T-cell (primary cell): ENCODE data around the gene UGCG. TPM values are rescaled to one million over a fixed set of nuclear protein-coding genes. Genes with fewer than 3 reads are reported as not detected.
A peak's percentile ranks its signal among the peaks of the same experiment; 100 is the strongest.

ENCODE experiments used
- ATAC-seq, 4 experiments: fragments of 200-7000 bp in 3 of 4; fragments of 150-1000 bp in 1 of 4; cut with Tn5 transposase; replicated peaks in 1 of 4; 1 replicate in 3 of 4; 2 replicates in 1 of 4; pipeline ENCODE4 v1.10.0; 2021; ENCODE audit warnings: moderate library complexity in 3 of 4, mild to moderate bottlenecking in 2 of 4, moderate number of reproducible peaks in 1 of 4
- CTCF ChIA-PET, 2 donors: fragments of 300-600 bp; sonication (Branson Sonifier 250); formaldehyde crosslinking; loops; one replicate each; lab custom pipeline; 2022; ENCODE audit warnings: antibody characterized with exemption in 2 of 2; lab: Charles Lee
- POLR2A ChIA-PET, 2 donors: fragments of 300-600 bp; sonication (Branson Sonifier 250); formaldehyde crosslinking; loops; one replicate each; lab custom pipeline; 2022; ENCODE audit warnings: antibody characterized with exemption in 2 of 2; lab: Charles Lee
- DNase-seq, 35 experiments: peaks; one replicate each; pipeline versions ENCODE4 v3.0.0 to v3.0.0-alpha.2; 2013 to 2023
- H3K27ac ChIP-seq: one replicate; pipeline ENCODE4 v1.5.1; 2013; ENCODE audit warnings: low read length
- H3K27me3 ChIP-seq, 2 experiments: replicated peaks in 1 of 2; 1 replicate in 1 of 2; 2 replicates in 1 of 2; pipeline versions ENCODE4 v1.6.1 to v1.7.0; 2013; ENCODE audit warnings: low read length in 1 of 2, mixed read lengths in 1 of 2; ENCODE audit not compliant: control insufficient read depth in 2 of 2, insufficient read depth in 2 of 2; ENCODE audit errors: extremely low read depth in 1 of 2
- H3K36me3 ChIP-seq, 2 donors: 1 replicate in 1 of 2; 2 replicates in 1 of 2; pipeline versions ENCODE4 v1.6.1 to v1.7.0; 2013; ENCODE audit warnings: low read length in 1 of 2; ENCODE audit not compliant: control insufficient read depth in 2 of 2, insufficient read depth in 1 of 2; ENCODE audit errors: extremely low read depth in 1 of 2
- H3K4me1 ChIP-seq, 2 experiments: 1 replicate in 1 of 2; 2 replicates in 1 of 2; pipeline versions ENCODE4 v1.6.1 to v1.7.0; 2013; ENCODE audit warnings: low read length in 2 of 2, mixed read lengths in 1 of 2; ENCODE audit not compliant: insufficient read depth in 2 of 2, control insufficient read depth in 1 of 2; ENCODE audit errors: extremely low read depth in 1 of 2
- H3K4me3 ChIP-seq, 2 donors: 1 replicate in 1 of 2; 2 replicates in 1 of 2; pipeline versions ENCODE4 v1.5.1 to v1.7.0; 2013; ENCODE audit warnings: mild to moderate bottlenecking in 2 of 2, low read length in 1 of 2, moderate library complexity in 1 of 2; ENCODE audit not compliant: control insufficient read depth in 1 of 2; ENCODE audit errors: extremely low read depth in 1 of 2
- H3K9me3 ChIP-seq: 2 replicates; pipeline ENCODE4 v1.7.0; 2013
- H3K27ac Mint-ChIP-seq, 2 donors: one replicate each; pipeline ENCODE4 v1.8.0; 2020 to 2021; ENCODE audit warnings: mild to moderate bottlenecking in 2 of 2, mixed read lengths in 2 of 2
- H3K27me3 Mint-ChIP-seq, 2 donors: one replicate each; pipeline ENCODE4 v1.8.0; 2021 to 2022; ENCODE audit warnings: mixed read lengths in 2 of 2
- H3K36me3 Mint-ChIP-seq: one replicate; pipeline ENCODE4 v1.8.0; 2021; ENCODE audit warnings: mixed read lengths
- H3K4me1 Mint-ChIP-seq, 3 donors: one replicate each; pipeline ENCODE4 v1.8.0; 2020 to 2022; ENCODE audit warnings: mixed read lengths in 3 of 3, mild to moderate bottlenecking in 1 of 3
- H3K4me3 Mint-ChIP-seq, 3 donors: one replicate each; pipeline ENCODE4 v1.8.0; 2020 to 2022; ENCODE audit warnings: mild to moderate bottlenecking in 3 of 3, mixed read lengths in 3 of 3, moderate library complexity in 3 of 3
- H3K9me3 Mint-ChIP-seq, 3 donors: one replicate each; pipeline ENCODE4 v1.8.0; 2020 to 2022; ENCODE audit warnings: mixed read lengths in 3 of 3
- WGBS: methylation state at CpG from one replicate; pipeline ENCODE4 v1.1.5; 2013; ENCODE audit warnings: missing lambda C conversion rate; ENCODE audit not compliant: insufficient coverage; 5-methylcytosine and 5-hydroxymethylcytosine counted together
- total RNA-seq, 35 experiments: library from RNA in 6 of 35; stranded (reverse) in 6 of 35; fragments of 120-200 nt in 1 of 35; gene quantifications; one replicate each; pipeline versions ENCODE4 v1.2.1 to v1.2.4 and lab custom pipeline; 2013 to 2026

UGCG gene
- total RNA-seq, 5 donors from 2014 or later (not counting 1 experiment from before 2014, with no cell fraction given), result 20.1 to 41.6 (median 24.1) TPM

- ATAC-seq (no peak), DNase-seq (no peak)
- Histone ChIP-seq H3K9me3 (no peaks in the 10 kb centered on the region), H3K4me3 (no peak overlapping the region), H3K36me3 (no peaks in the 10 kb centered on the region), H3K4me1 (peaks cover 5 to 6% of the 10 kb centered on the region in 2 experiments), H3K27me3 (no peaks in the 10 kb centered on the region), H3K27ac (no peak overlapping the region)
- Mint-ChIP-seq H3K4me3 (no peak overlapping the region), H3K36me3 (no peaks in the 10 kb centered on the region), H3K4me1 (peaks cover 14 to 29% (median 20%) of the 10 kb centered on the region in 3 donors), H3K9me3 (no peaks in the 10 kb centered on the region), H3K27ac (no peak overlapping the region), H3K27me3 (peaks cover 0 to 3% of the 10 kb centered on the region in 2 donors)
- POLR2A ChIA-PET, result interaction anchor here in 1 of 2 donors (0.6 kb wide), 1 partner anchor 8 kb away, joined by 3 read pairs; no protein-coding TSS in a partner anchor
- WGBS, result 100% methylated on average over 2 of the region's 4 CpGs
- CTCF ChIA-PET, result no interaction called here
Observed at GRCh38 chr9:111978616-111979015, 82.0 kb downstream of the UGCG start.

- POLR2A ChIA-PET, result no interaction called here
- no peak for DNase-seq
Observed at GRCh38 chr9:111979561-111979960, 82.9 kb downstream of the UGCG start.

GRCh38 chr9:111980398-111980797, 83.8 kb downstream of the UGCG start:
- DNase-seq (no peak), ATAC-seq (no peak)
- peaks cover 29 to 41% (median 33%) of the 10 kb centered on the region in 3 donors for H3K4me1 Mint-ChIP-seq
- peaks cover 0 to 3% of the 10 kb centered on the region in 2 donors for H3K27me3 Mint-ChIP-seq
- H3K36me3 Mint-ChIP-seq, result no peaks in the 10 kb centered on the region
- Histone ChIP-seq H3K27ac (no peak overlapping the region), H3K4me3 (no peak overlapping the region), H3K27me3 (no peaks in the 10 kb centered on the region), H3K36me3 (no peaks in the 10 kb centered on the region), H3K9me3 (no peaks in the 10 kb centered on the region), H3K4me1 (peaks cover 6 to 21% of the 10 kb centered on the region in 2 experiments)
- WGBS, result 93% methylated on average over 3 of the region's 4 CpGs
- no peak overlapping the region for H3K27ac Mint-ChIP-seq
- ChIA-PET POLR2A (no interaction called here), CTCF (no interaction called here)
- H3K9me3 Mint-ChIP-seq, result no peaks in the 10 kb centered on the region
- no peak overlapping the region for H3K4me3 Mint-ChIP-seq

More at GRCh38 chr9:111979561-111979960, 82.9 kb downstream of the UGCG start:
- Histone ChIP-seq H3K9me3 (no peaks in the 10 kb centered on the region), H3K4me1 (peaks cover 6 to 13% of the 10 kb centered on the region in 2 experiments), H3K36me3 (no peaks in the 10 kb centered on the region), H3K27me3 (no peaks in the 10 kb centered on the region), H3K27ac (no peak overlapping the region), H3K4me3 (no peak overlapping the region)
- Mint-ChIP-seq H3K27ac (no peak overlapping the region), H3K9me3 (no peaks in the 10 kb centered on the region), H3K36me3 (no peaks in the 10 kb centered on the region), H3K4me1 (peaks cover 21 to 35% (median 27%) of the 10 kb centered on the region in 3 donors), H3K4me3 (no peak overlapping the region), H3K27me3 (peaks cover 0 to 3% of the 10 kb centered on the region in 2 donors)
- WGBS, result 96% methylated on average over 2 of the region's 3 CpGs
- no peak for ATAC-seq
- CTCF ChIA-PET, result interaction anchor here in 1 of 2 donors (0.7 kb wide), 1 partner anchor 18 kb away, joined by 3 read pairs; no protein-coding TSS in a partner anchor

- peak overlapping the region in 1 of 3 donors; percentile 13 for H3K4me3 Mint-ChIP-seq
- peaks cover 0 to 3% of the 10 kb centered on the region in 2 donors for H3K27me3 Mint-ChIP-seq
- no peak for DNase-seq
Observed at GRCh38 chr9:111983484-111983908, 86.9 kb downstream of the UGCG start.

GRCh38 chr9:111984086-111984802, 87.6 kb downstream of the UGCG start:
- Mint-ChIP-seq H3K4me1 (peaks cover 38 to 45% (median 44%) of the 10 kb centered on the region in 3 donors), H3K27ac (no peak overlapping the region), H3K4me3 (peak overlapping the region in 1 of 3 donors; percentile 13), H3K9me3 (no peaks in the 10 kb centered on the region), H3K36me3 (no peaks in the 10 kb centered on the region), H3K27me3 (peaks cover 0 to 3% of the 10 kb centered on the region in 2 donors)
- Histone ChIP-seq H3K9me3 (no peaks in the 10 kb centered on the region), H3K36me3 (no peaks in the 10 kb centered on the region), H3K27me3 (no peaks in the 10 kb centered on the region), H3K27ac (no peak overlapping the region), H3K4me3 (no peak overlapping the region), H3K4me1 (peaks cover 11 to 35% of the 10 kb centered on the region in 2 experiments)
- POLR2A ChIA-PET, result interaction anchor here (0.6 kb wide), 2 partner anchors 23 kb away, joined by 3 to 4 read pairs; no protein-coding TSS in a partner anchor
- CTCF ChIA-PET, result interaction anchor here (0.5 to 0.6 kb wide), 4 partner anchors 84 to 557 kb away, joined by 3 to 5 read pairs (median 4); no protein-coding TSS in a partner anchor
- no peak for ATAC-seq
- WGBS, result 100% methylated on average over 2 of the region's 5 CpGs
- DNase-seq, result no peak

More at GRCh38 chr9:111983484-111983908, 86.9 kb downstream of the UGCG start:
- Histone ChIP-seq H3K9me3 (no peaks in the 10 kb centered on the region), H3K4me3 (no peak overlapping the region), H3K4me1 (peaks cover 11 to 35% of the 10 kb centered on the region in 2 experiments), H3K27ac (no peak overlapping the region), H3K36me3 (no peaks in the 10 kb centered on the region), H3K27me3 (no peaks in the 10 kb centered on the region)
- H3K27ac Mint-ChIP-seq, result peak overlapping the region in 1 of 2 donors; percentile 45
- peak in 3 of 4 experiments; percentile 32 to 59 (median 49) for ATAC-seq
- ChIA-PET CTCF (no interaction called here), POLR2A (no interaction called here)
- H3K36me3 Mint-ChIP-seq, result no peaks in the 10 kb centered on the region
- WGBS, result 17% methylated on average over 1 of the region's 2 CpGs
- H3K9me3 Mint-ChIP-seq, result no peaks in the 10 kb centered on the region
- H3K4me1 Mint-ChIP-seq, result peaks cover 38 to 45% (median 44%) of the 10 kb centered on the region in 3 donors
